ENCODE results near the gene ZMIZ1. TPM values are rescaled to one million over a fixed set of nuclear protein-coding genes. Genes with fewer than 3 reads are reported as not detected.

ZMIZ1 gene
- polyA plus RNA-seq, 3 donors from 2014 or later = 1.2 to 9.5 (median 1.8) TPM

DNA sequence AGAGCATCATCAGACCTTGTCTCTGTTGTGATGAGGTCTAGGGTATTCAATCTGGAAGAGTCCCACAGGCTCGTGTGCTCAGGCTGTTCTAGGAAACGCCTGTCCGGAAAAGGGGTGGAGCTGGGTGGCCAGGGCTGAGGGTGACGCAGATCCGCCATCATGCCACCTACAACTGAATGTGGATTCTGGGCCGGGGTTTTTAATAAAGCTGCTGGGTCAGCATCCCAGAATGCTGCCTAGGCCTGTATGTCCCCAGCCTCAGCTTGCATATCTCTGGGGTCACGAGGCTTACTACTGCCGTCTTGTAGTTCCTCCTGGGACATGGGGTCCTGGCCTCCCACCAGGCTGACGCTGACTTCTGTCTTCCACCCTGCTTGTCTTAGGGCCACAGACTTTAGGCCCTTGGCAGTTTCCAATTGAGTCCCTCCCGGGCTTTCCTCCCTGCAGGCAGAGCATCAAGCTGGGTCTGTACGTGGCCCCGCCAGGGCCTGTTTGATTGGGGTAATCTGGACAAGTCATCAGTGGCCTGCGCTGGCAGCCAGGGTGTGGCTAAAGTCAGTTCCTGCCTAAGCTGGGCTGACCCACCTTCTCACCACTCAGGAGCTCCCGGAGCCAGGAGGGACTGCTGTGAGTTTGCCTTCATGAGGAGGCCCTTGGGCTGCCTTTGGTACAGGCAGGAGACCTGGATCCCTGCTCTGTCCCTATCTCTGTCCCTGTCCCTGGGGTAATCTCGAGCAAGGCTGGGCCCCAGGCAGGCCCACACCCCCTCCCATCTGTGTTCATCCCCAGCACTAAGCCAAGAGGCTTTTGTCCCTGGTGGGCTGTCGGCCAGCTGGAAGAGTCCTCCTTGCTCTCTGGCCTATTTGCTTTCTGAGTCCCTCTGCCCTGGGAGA is 79.9 kb downstream of the ZMIZ1 start:
- Mint-ChIP-seq H3K27ac (peak overlapping the region; percentile 60 to 90 (median 88)), H3K9me3 (no peaks in the 10 kb centered on the region), H3K36me3 (no peaks in the 10 kb centered on the region), H3K4me3 (peak overlapping the region; percentile 60 to 74 (median 62)), H3K4me1 (peaks cover 69 to 80% of the 10 kb centered on the region in 2 donors), H3K27me3 (ENCODE audit: low read depth in 3 of 3) (peaks cover 0 to 4% (median 1%) of the 10 kb centered on the region in 3 donors)
- DNase-seq = peak in 1 of 3 donors; percentile 35

DNA sequence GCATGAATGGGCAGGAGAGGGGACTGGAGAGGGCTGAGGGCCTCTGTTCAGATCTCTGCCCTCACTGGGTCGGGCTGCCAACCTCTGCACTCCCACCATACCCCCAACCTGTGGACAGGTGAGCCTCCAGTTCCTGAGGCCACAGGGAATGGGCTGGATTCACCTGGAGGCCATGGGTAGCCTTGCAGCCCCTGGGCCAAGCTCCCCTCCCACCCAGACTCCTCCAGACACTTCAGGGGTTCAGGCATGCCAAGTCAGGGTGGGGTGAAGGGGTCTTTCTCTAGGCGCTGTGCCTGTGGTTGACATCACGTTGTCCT is 80.5 kb downstream of the ZMIZ1 start:
- peak overlapping the region; percentile 60 to 90 (median 82) for H3K27ac Mint-ChIP-seq
- H3K9me3 Mint-ChIP-seq = no peaks in the 10 kb centered on the region
- DNase-seq = no peak
- peaks cover 0 to 4% (median 3%) of the 10 kb centered on the region in 3 donors for H3K27me3 Mint-ChIP-seq (ENCODE audit: low read depth in 3 of 3)
- peaks cover 68 to 78% of the 10 kb centered on the region in 2 donors for H3K4me1 Mint-ChIP-seq
- H3K36me3 Mint-ChIP-seq = no peaks in the 10 kb centered on the region
- H3K4me3 Mint-ChIP-seq = peak overlapping the region in 4 of 5 donors; percentile 49 to 62 (median 60)

GRCh38 chr10:79149662-79150443 is 81.1 kb downstream of the ZMIZ1 start:
- no peaks in the 10 kb centered on the region for H3K9me3 Mint-ChIP-seq
- peak; percentile 40 to 52 (median 49) for DNase-seq
- H3K36me3 Mint-ChIP-seq = no peaks in the 10 kb centered on the region
- H3K27me3 Mint-ChIP-seq (ENCODE audit: low read depth in 3 of 3) = peaks cover 0 to 4% (median 3%) of the 10 kb centered on the region in 3 donors
- peak overlapping the region; percentile 43 to 65 (median 48) for H3K4me3 Mint-ChIP-seq
- H3K4me1 Mint-ChIP-seq = peaks cover 66 to 76% of the 10 kb centered on the region in 2 donors
- H3K27ac Mint-ChIP-seq = peak overlapping the region; percentile 60 to 90 (median 82)

- no peaks in the 10 kb centered on the region for H3K36me3 Mint-ChIP-seq
- peaks cover 62 to 76% of the 10 kb centered on the region in 2 donors for H3K4me1 Mint-ChIP-seq
- no peaks in the 10 kb centered on the region for H3K9me3 Mint-ChIP-seq
- H3K27ac Mint-ChIP-seq = peak overlapping the region in 3 of 6 donors; percentile 71 to 86 (median 79)
- H3K4me3 Mint-ChIP-seq = peak overlapping the region; percentile 41 to 65 (median 48)
- H3K27me3 Mint-ChIP-seq (ENCODE audit: low read depth in 3 of 3) = peaks cover 0 to 3% (median under 1%) of the 10 kb centered on the region in 3 donors
- no peak for DNase-seq
Observed at GRCh38 chr10:79150444-79150754, 81.6 kb downstream of the ZMIZ1 start.

DNA sequence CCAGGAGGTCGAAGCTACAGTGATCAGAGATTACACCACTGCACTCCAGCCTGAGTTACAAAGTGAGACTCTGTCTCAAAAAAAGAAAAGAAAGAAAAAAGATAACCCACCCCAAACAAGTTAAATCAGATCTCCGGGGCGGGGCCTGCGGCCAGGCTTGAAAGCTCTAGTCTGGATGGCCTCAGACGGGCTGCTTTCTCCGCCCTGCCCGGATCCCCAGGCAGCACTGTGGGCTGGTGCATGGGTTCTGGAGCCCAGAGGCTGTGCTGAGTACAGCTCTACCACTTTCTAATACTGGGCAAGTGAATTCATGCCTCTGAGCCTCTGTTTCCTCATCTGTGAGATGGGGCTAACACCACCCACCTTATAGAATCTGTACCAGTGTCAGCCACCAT is 83.7 kb downstream of the ZMIZ1 start:
- peak overlapping the region in 3 of 6 donors; percentile 34 to 83 (median 63) for H3K27ac Mint-ChIP-seq
- DNase-seq = no peak
- H3K9me3 Mint-ChIP-seq = no peaks in the 10 kb centered on the region
- no peak overlapping the region for H3K4me3 Mint-ChIP-seq
- peaks cover 48 to 66% of the 10 kb centered on the region in 2 donors for H3K4me1 Mint-ChIP-seq
- no peaks in the 10 kb centered on the region for H3K36me3 Mint-ChIP-seq
- peaks cover 0 to 4% (median 0%) of the 10 kb centered on the region in 3 donors for H3K27me3 Mint-ChIP-seq (ENCODE audit: low read depth in 3 of 3)

DNA sequence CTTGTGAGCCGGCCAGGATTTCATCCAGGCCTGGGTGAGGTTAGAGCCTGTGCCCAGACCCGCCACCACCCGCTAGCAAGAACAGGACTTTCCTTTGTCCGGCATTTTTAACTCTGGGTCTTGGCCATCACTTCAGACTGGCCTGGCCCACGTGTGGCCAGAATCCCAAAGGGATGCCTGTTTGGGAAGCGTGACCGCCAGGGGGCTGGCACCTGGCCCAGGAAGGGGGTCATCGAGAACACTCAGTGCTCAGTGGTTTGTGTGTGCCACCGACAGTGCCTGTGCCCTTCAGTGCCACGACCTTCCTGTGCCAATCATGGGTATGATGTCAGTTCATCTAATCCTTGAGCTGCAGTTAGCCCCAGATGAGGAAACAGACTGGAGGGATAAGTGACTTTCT is 85.0 kb downstream of the ZMIZ1 start:
- Mint-ChIP-seq H3K4me3 (no peak overlapping the region), H3K36me3 (no peaks in the 10 kb centered on the region), H3K4me1 (peaks cover 34 to 53% of the 10 kb centered on the region in 2 donors), H3K27me3 (ENCODE audit: low read depth in 3 of 3) (peaks cover 0 to 4% (median 0%) of the 10 kb centered on the region in 3 donors), H3K9me3 (no peaks in the 10 kb centered on the region), H3K27ac (no peak overlapping the region)
- no peak for DNase-seq

DNA sequence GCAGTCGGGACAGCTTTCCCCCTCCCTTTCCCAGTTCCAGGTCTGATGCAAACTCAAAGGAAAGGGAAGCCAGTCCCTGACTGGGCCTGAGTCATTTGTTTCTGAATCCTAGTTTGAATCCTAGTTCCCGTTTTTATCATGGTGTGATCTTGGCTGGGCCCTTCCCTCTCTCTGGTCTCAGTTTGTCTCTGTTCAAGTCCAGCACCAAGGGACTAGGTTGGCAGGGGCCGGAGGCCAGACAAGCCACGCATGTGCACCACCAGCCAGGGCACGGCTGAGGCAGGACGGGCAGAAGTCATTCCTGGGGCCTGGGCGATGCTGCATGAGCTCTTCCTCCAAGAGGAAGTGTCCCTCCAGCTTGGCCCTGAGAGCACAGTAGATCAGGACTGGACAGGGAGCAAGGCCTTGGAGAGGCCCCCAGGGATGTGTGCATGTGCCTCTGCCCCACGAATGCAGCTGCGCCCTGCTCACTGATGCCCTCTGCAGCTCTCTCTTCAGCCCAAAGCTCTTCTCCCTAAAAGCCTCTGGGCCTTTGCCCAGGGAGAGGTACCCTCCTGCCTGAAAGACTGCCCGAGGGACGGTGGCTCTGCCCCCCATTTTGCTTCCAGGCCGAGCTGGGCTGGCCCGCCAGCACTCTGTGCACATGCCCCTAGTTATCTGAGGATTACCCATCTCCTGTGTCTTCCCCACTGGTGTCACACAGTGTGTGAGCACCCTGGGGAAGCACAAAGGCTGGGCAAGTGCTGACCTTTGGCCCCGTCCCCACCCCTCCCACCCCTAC is 86.7 kb downstream of the ZMIZ1 start:
- Mint-ChIP-seq H3K9me3 (no peaks in the 10 kb centered on the region), H3K27ac (peak overlapping the region in 2 of 6 donors; percentile 16 to 19), H3K36me3 (no peaks in the 10 kb centered on the region), H3K4me1 (peaks cover 19 to 35% of the 10 kb centered on the region in 2 donors), H3K4me3 (no peak overlapping the region), H3K27me3 (ENCODE audit: low read depth in 3 of 3) (peaks cover 0 to 4% (median 0%) of the 10 kb centered on the region in 3 donors)
- no peak for DNase-seq

- Mint-ChIP-seq H3K27me3 (ENCODE audit: low read depth in 3 of 3) (peaks cover 0 to 4% (median 0%) of the 10 kb centered on the region in 3 donors), H3K4me1 (peaks cover 19 to 34% of the 10 kb centered on the region in 2 donors), H3K36me3 (no peaks in the 10 kb centered on the region), H3K9me3 (no peaks in the 10 kb centered on the region), H3K4me3 (no peak overlapping the region), H3K27ac (peak overlapping the region in 3 of 6 donors; percentile 38 to 77 (median 42))
- no peak for DNase-seq
Observed at GRCh38 chr10:79156334-79157274, 87.8 kb downstream of the ZMIZ1 start.

DNA sequence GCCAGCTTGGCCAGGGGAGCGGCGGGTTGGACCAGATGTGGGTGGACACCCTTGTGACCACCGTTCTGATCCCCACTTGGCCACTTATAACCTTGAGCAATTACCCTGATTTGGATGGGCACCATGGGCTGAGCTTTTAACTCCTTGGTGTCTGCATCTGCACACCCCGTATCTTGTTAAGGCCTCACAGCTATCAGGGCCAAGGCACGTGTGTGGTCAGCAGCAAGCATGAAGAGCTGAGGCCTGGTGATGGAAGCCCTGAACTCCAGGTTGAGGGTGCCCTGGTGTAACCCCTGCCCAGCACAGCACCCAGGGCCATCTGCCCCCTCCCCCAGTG is 89.2 kb downstream of the ZMIZ1 start:
- no peaks in the 10 kb centered on the region for H3K36me3 Mint-ChIP-seq
- H3K27ac Mint-ChIP-seq = no peak overlapping the region
- peaks cover 19 to 28% of the 10 kb centered on the region in 2 donors for H3K4me1 Mint-ChIP-seq
- no peaks in the 10 kb centered on the region for H3K9me3 Mint-ChIP-seq
- no peak for DNase-seq
- no peak overlapping the region for H3K4me3 Mint-ChIP-seq
- H3K27me3 Mint-ChIP-seq (ENCODE audit: low read depth in 3 of 3) = peaks cover 0 to 3% (median 0%) of the 10 kb centered on the region in 3 donors

DNA sequence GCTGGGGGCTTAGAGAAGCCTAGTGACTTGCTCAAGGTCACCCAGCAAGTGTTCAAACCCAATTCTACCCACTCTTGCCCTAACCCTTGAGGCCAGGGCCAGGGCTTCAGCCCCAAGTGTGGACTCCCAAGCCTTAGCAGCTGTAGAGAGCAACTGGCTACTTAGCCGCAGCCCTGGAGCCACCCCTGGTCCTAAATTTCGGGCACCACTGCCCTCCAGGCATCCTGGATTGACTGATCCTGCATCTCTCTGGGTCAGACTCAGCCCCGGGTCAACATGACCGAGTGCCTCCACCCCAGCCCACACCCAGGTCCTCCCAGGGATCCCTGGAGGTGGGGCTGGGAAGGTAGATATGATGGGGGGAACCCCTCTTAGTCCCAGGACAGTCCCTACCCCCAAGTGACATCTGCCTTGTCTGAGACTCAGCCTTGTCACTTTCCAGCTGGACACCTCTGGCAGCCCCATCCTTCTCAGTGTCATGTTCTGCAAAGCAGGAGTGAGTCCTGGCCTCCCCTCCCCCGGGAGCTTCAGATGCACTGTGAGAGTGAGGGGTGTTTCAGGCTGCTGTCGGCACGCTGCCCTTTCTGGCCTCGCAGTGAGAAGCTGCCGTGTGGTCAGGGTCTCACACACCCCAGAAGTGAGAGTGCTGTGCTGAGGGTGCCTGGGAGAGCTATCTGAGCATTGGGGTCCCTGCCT is 89.8 kb downstream of the ZMIZ1 start:
- no peak overlapping the region for H3K4me3 Mint-ChIP-seq
- no peaks in the 10 kb centered on the region for H3K9me3 Mint-ChIP-seq
- H3K36me3 Mint-ChIP-seq = no peaks in the 10 kb centered on the region
- H3K4me1 Mint-ChIP-seq = peaks cover 19 to 28% of the 10 kb centered on the region in 2 donors
- DNase-seq = no peak
- no peak overlapping the region for H3K27ac Mint-ChIP-seq
- peaks cover 0 to 3% (median 0%) of the 10 kb centered on the region in 3 donors for H3K27me3 Mint-ChIP-seq (ENCODE audit: low read depth in 3 of 3)

DNA sequence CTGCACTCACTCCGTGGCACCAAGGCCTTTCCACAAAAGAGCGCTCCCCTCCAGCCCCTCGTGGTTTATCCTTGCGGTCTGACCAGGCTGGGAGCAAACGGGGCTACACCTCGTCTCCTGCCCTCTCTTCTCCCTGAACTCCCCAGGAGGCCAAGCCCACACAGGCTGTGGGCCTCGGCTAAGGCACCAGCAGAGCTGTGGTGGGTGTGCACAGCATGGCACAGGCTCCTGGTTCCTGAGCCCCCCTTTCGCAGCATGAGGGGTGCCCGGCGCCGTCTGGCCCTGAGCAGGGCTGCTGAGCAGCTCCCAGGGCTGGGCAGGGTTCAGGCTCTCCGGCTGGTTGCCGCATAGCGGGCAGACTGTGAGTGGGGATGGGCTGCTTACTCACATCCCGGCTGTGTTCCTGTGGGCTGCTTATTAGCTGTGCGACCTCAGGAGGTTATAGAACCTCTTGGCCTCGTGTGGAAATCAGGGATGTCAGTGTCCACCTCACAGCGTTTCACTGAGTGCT is 90.4 kb downstream of the ZMIZ1 start:
- Mint-ChIP-seq H3K27me3 (ENCODE audit: low read depth in 3 of 3) (peaks cover 0 to 3% (median 0%) of the 10 kb centered on the region in 3 donors), H3K4me1 (peaks cover 17 to 28% of the 10 kb centered on the region in 2 donors), H3K36me3 (peaks cover 0 to 2% (median 0%) of the 10 kb centered on the region in 3 donors), H3K9me3 (no peaks in the 10 kb centered on the region), H3K4me3 (no peak overlapping the region), H3K27ac (no peak overlapping the region)
- no peak for DNase-seq

- Mint-ChIP-seq H3K4me1 (peaks cover 14 to 24% of the 10 kb centered on the region in 2 donors), H3K4me3 (no peak overlapping the region), H3K36me3 (peaks cover 0 to 4% (median 0%) of the 10 kb centered on the region in 3 donors), H3K27ac (no peak overlapping the region), H3K27me3 (ENCODE audit: low read depth in 3 of 3) (peaks cover 0 to 3% (median 0%) of the 10 kb centered on the region in 3 donors), H3K9me3 (no peaks in the 10 kb centered on the region)
- DNase-seq = no peak
Observed at GRCh38 chr10:79159785-79160184, 91.0 kb downstream of the ZMIZ1 start.

All from immature natural killer cell (primary cell).